OCI-LY7 (cell line): ENCODE measurements around the gene IVD.

Experiments used
- EZH2phosphoT487 ChIP-seq: fragments of 200-600 bp; sonication (generic); IDR thresholded peaks from 2 replicates; pipeline ENCODE4 v1.6.1; 2018; ENCODE audit warnings: low read depth, borderline replicate concordance, mild to moderate bottlenecking, mixed run types, antibody characterized with exemption, low read length, moderate library complexity, mixed read lengths
- TF ChIP-seq, protein P1 (sequence below): fragments of 200-600 bp; sonication (generic); conservative IDR thresholded peaks from 2 replicates; pipeline ENCODE4 v1.5.1; 2014; ENCODE audit warnings: mild to moderate bottlenecking, antibody characterized with exemption, low read length, moderate library complexity, mixed read lengths

DNA sequence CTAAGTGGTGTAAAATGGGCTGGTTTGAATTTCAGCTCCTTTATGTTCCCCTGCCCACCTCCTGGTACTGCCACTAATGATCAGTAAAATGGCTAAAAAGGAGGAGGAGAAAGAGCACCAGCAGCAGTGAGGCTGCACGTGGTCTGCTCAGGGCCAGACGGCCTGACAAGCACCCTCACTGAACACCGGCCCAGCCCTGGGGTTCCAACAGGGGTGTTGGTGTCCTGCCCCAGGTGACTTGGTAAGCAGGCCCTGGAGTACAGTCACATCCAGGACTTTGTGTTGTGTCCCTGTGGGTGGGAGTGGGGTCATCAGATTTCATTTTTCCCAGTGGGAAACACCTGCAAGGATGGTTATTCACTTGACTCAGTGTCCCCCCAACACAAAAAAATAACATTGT lies 40.5 kb downstream of the IVD start:
- TF ChIP-seq EZH2phosphoT487: no peak
- TF ChIP-seq, protein P1, sequence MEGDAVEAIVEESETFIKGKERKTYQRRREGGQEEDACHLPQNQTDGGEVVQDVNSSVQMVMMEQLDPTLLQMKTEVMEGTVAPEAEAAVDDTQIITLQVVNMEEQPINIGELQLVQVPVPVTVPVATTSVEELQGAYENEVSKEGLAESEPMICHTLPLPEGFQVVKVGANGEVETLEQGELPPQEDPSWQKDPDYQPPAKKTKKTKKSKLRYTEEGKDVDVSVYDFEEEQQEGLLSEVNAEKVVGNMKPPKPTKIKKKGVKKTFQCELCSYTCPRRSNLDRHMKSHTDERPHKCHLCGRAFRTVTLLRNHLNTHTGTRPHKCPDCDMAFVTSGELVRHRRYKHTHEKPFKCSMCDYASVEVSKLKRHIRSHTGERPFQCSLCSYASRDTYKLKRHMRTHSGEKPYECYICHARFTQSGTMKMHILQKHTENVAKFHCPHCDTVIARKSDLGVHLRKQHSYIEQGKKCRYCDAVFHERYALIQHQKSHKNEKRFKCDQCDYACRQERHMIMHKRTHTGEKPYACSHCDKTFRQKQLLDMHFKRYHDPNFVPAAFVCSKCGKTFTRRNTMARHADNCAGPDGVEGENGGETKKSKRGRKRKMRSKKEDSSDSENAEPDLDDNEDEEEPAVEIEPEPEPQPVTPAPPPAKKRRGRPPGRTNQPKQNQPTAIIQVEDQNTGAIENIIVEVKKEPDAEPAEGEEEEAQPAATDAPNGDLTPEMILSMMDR: no peak
